NCI-H2196 (cell line): ENCODE data around the gene RAB3A.

Experiments
- DNase-seq: peaks from one replicate; lab custom pipeline; 2025; ENCODE audit not compliant: unreplicated experiment; lab: John Stamatoyannopoulos, UW

The RAB3A gene, protein sequence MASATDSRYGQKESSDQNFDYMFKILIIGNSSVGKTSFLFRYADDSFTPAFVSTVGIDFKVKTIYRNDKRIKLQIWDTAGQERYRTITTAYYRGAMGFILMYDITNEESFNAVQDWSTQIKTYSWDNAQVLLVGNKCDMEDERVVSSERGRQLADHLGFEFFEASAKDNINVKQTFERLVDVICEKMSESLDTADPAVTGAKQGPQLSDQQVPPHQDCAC

DNA sequence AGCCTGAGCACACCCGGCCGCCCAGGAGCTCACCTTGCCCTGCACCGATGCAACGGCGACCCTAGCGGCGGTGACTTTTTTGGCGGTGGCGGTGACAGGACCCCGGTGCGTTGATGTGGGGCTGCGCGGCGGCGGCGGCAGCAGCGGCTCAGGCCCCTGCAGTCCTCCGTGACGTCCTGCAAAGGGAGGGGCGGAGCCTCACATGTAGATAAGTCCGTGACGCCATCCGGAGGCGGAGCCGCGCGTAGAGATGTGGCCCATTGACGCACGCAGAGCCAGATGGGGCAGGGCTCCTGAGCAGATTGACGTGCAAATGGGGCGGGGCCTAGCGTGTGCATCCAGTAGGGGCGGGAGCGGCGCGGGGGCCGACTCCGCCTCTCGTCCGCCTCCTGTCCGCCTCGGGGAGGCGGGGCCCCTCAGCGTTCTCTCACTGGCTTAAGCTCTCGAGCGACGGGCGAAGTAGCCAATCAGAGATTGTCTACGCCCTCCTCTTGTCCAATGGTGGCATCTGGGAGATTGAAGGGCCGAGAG lies at the start of gene RAB3A:
Gene RAB3A (minus strand): TSS at position 180 of the 531 bp plus-strand sequence. CDS start 1,302 bp downstream, outside the sequence.
- peak; percentile 100 for DNase-seq

DNA sequence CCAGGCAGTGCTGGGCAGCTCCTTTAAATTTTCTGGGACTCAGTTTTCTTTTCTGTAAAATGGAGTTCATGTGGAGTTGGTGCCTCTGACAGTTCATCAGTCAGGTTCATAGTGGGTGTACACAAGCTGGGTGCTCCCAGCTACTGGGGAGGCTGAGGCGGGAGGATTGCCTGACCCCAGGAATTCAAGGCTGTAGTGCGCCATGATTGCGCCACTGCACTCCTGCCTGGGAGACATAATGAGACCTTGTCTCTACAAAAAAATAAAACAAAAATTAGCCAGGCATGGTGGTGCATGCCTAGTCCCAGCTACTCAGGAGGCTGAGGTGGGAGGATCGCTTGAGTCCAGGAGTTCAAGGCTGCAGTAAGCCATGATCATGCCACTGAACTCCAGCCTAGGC lies 49.3 kb upstream of the RAB3A start:
- no peak for DNase-seq

DNA sequence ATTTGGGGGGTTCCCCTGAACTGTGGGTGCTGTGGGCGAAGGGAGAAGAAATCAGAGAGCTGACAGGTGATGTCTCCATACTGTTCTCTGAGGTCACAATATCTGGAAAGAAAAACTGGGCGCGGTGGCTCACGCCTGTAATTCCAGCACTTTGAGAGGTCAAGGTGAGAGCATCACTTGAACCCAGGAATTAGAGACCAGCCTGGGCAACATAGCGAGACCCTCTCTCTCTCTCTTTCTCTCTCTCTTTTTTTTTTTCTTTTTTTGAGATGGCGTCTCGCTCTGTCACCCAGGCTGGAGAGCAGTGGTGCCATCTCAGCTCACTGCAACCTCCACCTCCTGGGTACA lies 48.5 kb upstream of the RAB3A start:
- DNase-seq: no peak

DNA sequence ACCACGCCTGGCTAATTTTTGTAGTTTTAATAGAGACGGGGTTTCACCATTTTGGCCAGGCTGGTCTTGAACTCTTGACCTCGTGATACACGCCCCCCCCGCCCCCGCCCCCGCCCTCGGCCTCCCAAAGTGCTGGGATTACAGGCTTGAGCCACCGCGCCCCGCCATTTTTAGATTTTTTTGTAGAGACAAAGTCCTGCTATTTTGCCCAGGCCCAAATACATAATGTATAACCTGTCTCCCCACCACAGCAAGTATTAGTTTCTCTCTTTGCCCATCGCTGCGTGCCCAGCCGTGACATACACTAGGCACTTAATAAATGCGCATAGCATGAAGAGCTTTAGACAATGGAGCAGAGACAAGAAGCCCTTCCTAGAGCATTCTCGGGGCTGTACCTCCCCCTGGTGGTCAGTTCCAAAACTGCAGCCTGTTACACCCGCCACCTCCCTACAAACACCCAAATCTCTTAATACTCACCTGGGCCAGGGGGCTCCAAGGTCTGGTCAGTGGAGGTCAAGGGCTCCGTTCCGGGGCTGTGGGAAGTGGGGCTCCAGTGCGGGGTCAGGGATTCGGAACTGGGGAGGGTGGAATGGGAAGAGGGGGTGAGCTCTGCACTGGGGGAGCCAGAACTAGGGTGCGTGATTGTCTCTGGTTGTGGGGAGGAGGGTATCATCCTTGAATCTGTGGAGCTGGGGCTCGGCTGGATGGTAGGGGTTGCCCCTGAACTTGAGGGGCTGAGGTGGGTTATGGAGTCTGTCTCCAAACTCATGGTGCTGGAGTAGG lies 47.9 kb upstream of the RAB3A start:
- peak; percentile 80 for DNase-seq

DNA sequence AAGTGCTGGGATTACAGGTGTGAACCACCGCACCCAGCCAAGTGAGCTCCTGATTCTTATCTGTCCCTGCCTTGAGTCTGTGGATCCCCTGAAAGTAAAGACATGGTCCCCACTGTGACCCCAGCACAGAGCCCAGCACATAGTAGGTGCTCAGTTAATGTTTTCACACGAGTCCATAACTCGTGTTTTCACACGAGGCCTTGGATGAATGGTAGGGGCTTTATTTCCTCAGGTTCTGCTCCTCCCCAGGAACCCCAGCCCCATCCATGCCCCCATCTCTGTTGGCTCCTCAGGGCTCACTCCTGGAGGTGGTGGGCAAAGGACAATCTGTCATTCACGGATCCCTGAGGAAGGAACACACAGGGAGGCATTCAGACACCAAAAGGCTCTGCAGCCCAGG lies 46.0 kb upstream of the RAB3A start:
- no peak for DNase-seq

DNA sequence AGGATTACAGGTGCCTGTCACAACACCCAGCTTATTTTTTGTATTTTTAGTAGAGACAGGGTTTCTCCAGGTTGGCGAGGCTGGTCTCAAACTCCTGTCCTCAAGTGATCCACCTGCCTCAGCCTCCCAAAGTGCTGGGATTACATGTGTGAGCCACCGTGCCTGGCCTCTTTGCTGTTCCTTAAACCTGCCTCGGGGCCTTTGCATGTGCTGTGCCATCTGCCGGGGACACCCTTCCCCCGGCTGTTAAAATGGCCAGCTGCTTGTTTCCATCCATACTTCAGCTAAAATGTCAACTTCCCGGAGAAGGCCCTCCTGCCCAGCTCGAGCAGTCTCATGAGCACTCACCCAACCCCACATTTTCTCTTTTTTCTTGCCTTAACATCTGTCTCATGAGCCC lies 41.5 kb upstream of the RAB3A start:
- DNase-seq: no peak

DNA sequence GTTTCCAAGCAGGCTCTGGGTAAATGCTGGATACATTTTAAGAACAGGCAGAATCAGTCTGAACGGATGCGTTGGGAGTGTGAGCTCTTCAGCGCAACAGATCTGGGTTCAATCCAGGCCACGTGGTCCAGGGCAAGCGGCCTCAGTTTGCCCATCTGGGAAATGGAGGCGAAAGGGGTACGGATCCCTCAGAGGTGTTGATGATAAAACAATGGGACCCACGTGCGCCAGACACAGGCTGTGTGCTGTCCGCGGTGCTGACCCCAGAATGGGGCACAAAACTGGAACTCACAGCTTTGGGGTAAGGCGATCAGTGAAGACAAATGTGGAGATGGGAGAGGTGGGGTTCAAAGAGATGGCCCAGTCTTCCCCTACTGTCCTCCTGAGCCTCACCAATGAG lies 35.5 kb upstream of the RAB3A start:
- DNase-seq: no peak

DNA sequence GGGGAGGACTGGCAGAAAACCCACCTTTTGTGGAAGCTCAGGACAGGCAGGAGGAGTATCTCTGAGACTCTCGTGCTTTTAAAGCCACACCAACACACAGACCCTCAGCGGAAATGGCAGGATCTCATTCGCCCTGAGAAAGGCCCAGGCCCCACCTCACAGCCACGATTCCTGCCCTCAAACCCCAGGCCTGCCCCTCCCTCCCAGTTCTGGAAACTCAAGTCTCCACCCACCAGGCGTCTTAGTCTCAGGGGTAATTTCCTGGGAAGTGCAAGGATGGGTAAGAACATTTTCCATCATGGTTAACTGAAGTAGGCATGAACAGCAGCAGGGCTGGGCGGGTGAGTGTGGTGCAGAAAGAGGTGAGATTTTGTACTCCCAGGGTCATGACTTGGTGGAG lies 30.4 kb upstream of the RAB3A start:
- no peak for DNase-seq

DNA sequence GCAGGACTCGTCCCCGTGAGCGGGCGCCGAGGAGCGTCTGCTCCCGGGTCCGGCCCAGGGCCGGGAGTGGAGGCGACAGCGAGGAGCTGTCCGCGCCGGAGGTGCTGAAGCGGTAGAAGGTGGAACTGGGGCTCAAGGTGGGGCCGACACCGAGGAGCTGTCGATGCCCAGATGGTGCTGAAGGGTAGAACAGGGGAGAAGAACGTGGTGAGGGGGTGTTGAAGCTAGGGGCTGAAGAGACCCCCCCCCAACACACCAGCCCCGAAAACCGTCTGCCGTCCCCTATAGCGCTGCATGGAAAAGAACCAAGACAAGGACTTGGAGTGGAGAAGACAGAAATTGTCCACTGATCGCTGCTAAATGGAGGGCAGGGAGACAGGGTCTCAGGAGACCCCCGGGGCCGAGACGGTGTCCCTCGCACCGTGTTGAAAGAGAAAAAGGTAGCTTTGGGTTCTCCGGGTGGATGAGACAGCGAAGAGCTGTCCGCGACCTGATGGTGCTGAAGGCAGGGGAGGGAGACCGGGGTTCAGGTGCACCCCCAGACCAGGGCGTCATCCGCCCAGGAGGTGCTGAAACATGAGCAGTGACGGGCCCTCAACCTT lies 29.5 kb upstream of the RAB3A start:
- peak; percentile 58 for DNase-seq

DNA sequence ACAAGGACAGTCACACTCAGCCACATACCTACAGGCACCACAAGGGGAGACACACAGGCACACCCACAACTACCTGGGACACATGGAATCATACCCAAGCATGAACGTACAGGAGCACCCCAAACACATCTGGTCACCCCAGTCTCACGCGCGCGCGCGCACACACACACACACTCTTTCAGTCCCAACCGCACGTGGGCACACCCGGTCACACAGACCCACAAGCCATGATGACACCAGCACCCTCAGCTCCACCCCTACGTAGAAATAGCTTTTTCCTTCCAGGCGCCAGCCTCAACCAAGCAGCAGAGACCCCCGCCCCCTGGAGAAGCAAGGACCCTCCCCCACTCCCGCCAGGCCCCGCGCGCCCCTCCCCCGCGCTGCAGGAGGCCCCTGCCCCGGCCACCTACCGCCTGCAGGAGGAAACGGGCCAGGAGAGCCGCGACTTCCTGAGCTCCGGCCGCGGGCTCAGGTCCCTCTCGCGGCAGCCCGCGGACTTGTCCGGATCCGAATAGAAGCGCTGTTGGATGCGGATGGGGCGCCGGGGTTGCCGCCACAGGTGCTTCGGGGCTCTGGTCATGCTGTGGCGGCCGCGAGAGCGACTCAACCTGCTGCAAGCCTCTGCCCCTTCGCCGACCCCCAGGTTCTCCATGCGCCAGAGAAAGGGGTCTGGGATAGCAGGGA lies 28.8 kb upstream of the RAB3A start:
- peak; percentile 65 for DNase-seq

DNA sequence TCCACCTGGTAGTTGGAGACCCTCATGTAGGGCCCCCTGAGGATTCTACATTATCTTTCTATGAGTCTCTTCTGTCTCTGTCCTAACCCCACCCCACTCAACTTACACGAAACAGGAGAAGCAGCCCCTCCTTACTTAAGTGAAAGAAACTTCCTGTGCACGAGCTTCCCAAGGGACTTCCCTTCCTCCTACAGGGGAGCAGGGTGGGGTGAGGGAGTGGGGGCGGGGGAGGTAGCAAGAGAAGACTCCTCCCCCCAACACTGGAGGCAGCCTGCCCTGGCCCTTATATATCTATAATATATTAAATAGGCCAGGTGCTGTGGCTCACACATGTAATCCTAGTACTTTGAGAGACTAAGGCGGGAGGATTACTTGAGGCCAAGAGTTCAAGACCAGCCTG lies 27.9 kb upstream of the RAB3A start:
- DNase-seq: no peak

DNA sequence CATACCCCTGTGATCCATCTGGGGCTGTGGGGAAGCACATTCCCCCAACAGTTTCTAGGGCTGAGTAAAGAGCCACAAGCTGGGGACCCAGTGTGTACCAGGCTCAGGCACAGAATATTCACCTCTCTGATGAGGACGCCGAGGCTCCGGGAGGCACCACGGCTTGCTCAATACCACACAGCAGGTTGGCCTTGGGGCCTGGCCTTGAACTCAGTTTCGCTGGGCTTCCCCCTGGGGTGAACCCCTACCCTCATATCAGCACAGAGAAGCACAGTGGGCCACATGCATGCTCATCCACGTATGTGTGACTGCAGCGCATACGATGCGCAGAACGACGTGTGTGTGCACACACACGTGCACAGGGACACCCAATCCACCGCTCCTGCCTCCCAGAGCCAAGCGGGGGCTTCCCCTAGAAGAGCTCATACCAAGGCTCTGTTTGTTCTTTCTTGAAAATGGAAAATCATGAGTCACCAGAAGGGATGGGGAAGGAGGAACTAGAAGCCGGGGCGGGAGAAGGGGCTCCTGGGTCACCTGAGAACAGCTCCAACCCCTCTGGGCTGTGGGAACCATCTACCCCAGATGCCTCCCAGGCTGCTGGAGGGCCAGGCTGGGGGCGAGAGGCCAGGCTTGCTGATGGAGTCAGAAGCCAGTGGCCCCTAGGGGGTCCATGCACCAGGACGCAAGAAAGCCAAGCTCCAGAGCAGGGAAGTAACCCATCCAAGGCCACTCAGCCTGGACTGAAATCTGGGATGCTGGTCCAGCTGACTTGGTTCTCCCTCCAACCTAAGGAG lies 27.3 kb upstream of the RAB3A start:
- no peak for DNase-seq

DNA sequence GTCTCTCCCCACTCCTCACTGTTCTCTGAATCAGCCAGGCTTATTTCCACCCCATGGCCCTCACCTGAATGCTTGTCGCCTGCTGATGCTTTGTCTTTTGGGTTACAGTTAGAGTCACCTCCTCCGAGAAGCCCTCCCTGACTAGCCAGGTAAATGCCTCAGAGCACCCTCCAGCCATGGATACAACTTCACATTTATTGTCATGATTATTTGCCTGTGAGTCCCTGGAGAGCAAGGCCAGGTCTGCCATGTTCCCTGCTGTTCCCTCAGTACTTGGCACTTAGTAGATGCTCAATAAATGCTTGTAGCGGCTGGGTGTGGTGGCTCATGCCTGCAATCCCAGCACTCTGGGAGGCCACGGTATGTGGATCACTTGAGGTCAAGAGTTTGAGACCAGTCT lies 26.1 kb upstream of the RAB3A start:
- no peak for DNase-seq

DNA sequence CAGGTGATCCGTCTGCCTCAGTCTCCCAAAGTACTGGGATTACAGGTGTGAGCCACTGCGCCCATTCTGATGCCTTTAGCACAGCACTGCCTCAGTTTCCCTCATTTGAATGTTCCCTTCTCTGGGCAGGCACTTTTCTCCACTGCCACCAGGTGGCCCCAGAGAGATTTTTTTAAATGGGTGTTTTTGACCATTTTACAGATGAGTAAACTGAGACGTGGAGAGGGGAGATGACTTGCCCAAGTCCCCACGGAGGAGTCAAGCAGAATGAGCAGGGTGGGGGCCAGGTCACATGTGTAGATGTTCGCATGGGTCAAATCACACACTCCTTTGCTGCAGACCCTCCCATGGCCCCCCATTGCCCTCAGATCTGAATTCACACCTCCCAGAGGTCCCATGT lies 25.6 kb upstream of the RAB3A start:
- DNase-seq: no peak

DNA sequence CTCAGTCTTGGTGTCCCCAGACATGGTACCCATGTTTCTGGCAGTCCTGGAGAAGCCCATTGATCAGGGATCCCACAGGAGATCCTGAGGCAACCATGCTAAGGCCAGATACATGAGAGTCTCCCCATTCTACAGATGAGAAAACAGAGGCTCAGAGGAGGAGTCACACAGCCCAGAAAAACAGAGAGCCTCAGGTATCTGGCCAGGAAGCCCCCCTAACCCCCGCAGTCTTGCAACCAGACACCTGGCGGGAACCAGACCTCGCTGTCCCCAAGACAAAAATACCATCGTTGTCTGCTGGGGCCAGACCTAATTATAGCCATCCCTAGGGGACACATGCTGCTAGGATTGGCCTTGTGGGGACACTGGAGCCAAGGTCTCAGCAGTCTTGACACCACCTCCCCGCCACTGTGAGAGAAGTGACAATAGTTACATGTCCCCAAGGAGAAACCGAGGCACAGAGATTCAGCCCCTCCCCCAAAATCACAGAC lies 24.0 kb upstream of the RAB3A start:
- DNase-seq: no peak

DNA sequence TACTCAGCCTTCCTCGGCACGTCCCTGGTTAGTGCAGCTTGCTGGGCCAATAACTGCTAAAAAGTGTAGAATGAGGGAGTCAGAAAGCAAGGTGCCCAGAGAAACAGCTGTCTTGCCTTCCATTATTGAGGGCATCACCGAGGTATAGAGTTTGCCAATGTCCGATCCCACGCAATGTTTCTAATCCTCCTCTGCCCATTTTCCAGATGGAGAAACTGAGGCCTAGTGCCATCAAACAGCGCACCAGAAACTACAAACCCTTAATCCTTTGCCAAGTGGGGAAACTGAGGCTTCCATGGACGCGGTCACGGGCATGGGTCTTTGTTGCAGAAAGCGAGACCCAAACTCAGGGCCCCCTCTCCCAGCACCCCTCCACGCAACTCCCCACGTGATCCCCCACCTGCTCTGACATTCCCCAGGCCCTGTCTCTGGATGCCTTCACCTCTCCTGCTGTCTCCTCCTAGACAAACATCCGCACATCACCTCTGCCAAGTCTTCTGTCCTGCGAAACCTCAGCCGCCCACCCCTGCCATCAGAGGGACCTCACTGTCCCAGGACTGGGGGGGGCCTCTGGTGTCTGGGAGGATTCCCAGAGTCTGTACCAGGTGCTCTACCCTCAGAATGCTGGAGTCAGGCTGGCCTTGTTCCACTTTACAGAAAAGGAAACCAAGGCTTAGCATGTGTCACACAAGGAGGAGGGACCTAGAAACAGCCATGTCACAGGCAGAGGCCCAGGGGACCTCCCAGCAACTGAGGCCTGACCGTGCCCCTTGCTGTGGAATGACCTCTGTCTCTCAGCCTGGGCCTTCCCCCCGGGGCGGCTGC lies 23.3 kb upstream of the RAB3A start:
- DNase-seq: no peak

DNA sequence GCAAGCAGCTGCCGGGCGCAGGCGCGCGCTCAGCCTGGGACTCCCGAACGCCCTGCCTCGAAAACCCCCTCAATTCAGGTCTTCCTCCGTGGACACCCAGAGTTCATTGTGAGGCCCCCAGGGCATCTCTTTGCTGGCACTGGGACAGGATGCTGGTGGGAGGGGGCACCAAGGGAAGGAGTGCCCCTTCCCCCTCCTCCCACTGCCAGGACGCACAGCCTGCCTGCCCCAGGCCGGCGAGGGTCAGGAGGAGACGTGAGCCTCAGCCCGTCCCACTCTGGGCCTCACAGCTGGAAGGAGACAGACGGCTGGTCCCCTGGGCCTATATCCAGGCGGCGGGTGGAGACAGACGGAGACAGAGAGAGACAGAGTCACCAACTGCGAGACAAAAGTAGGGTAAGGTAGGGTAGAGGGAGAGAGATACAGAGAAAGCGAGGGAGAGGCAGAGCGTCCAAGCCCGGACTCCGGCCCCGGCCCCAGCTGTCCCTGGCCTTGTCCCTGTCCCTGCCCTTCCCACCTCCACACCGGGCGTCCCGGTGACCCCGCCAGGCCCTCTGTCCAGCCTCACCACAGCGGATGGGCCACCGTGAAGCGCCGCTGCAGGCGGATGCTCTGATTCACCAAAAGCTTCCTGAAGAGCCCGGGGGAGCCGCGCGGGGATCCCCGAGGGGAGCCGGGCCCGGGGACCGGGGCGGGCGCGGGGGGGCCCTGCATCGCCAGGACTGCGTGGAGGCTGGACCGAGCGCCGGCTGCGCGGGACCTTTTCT lies 22.0 kb upstream of the RAB3A start, which contains the start of gene PDE4C:
Gene PDE4C (minus strand): TSS at position 737 of the 767 bp plus-strand sequence. CDS start 23 bp downstream, at position 714.
- no peak for DNase-seq

DNA sequence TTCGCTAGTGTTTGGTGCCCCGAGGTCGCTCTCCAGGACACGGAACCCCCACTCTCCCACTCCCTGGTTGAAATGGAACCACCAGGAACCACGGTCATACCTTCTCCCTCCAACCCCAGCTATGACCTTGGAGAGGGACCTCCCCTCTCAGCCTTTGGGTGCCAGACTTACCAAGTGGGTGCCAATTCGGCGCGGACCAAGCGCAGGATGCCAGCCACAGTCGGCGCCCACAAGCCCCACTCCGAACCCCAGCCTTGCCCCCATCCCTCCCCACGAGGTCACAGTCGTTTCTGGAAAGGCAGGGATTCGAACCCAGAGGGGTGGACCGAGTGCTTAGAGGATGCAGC lies 21.5 kb upstream of the RAB3A start:
- DNase-seq: no peak
